Activated naive CD4-positive, alpha-beta T cell treated with anti-CD3 and anti-CD28 coated beads for 36 hours (primary cell): ENCODE results near the gene MICALL1. TPM values are rescaled to one million over a fixed set of nuclear protein-coding genes. Genes with fewer than 3 reads are reported as not detected.

Experiments used
- microRNA-seq: library from miRNA; unstranded; fragments of <30 nt; microRNA quantifications from one replicate; pipeline ENCODE4 v1.2.0, GENCODE V29; 2022; ENCODE audit warnings: borderline microRNAs expressed, borderline replicate concordance
- total RNA-seq, 2 experiments: library from RNA; stranded (reverse); gene quantifications; one replicate each; pipeline ENCODE4 v1.2.3, GENCODE V29; 2021

Gene MICALL1
- total RNA-seq, 2 experiments from 2014 or later = 12.0 to 12.9 TPM

Small RNAs within 50 kb of the gene (microRNA-seq; reads per million reads assigned to microRNA genes)
- gene MIR4534 = not detected
- 1.6 reads per million for gene MIR6820

Other genes with a start within 250 kb of the MICALL1 start
- 10 to 100 TPM; 17.4 to 19.2 TPM for gene PDXP, start 247.6 kb upstream of the MICALL1 start, total RNA-seq
- gene LGALS1, start 230.7 kb upstream of the MICALL1 start, total RNA-seq = 10 to 100 TPM; 62.7 to 70.2 TPM
- 10 to 100 TPM; 26.7 to 30.4 TPM for gene NOL12, start 220.0 kb upstream of the MICALL1 start, total RNA-seq
- 10 to 100 TPM; 17.5 to 18.8 TPM for gene TRIOBP, start 209.2 kb upstream of the MICALL1 start, total RNA-seq
- gene GCAT, start 98.4 kb upstream of the MICALL1 start, total RNA-seq = 10 to 100 TPM; 26.9 to 27.2 TPM
- gene GALR3, start 82.9 kb upstream of the MICALL1 start, total RNA-seq = not detected
- 10 to 100 TPM; 13.5 to 15.6 TPM for gene ANKRD54, start 62.0 kb upstream of the MICALL1 start, total RNA-seq
- 100 to 1,000 TPM; 776 to 797 TPM for gene EIF3L, start 56.9 kb upstream of the MICALL1 start, total RNA-seq
- not detected for gene C22orf23, start 47.3 kb downstream of the MICALL1 start, total RNA-seq
- 10 to 100 TPM; 70.1 to 70.6 TPM for gene POLR2F, start 47.4 kb downstream of the MICALL1 start, total RNA-seq
- not detected for gene SOX10, start 78.3 kb downstream of the MICALL1 start, total RNA-seq
- gene PICK1, start 151.1 kb downstream of the MICALL1 start, total RNA-seq = 10 to 100 TPM; 17.9 to 22.1 TPM
- gene SLC16A8, start 177.9 kb downstream of the MICALL1 start, total RNA-seq = not detected
- gene BAIAP2L2, start 204.4 kb downstream of the MICALL1 start, total RNA-seq = 1 to 10 TPM; 1.2 to 1.6 TPM